Activated T-helper 17 cell treated with anti-CD3 and anti-CD28 coated beads, Interleukin-2, amount 50 U/mL, for 72 hours (primary cell): ENCODE measurements around the gene F13B. TPM values are rescaled to one million over a fixed set of nuclear protein-coding genes. Genes with fewer than 3 reads are reported as not detected.
"Not testable (repeated sequence)": the region's sequence is repeated elsewhere in the genome, so short reads cannot be mapped to it uniquely, and the experiment has no call there.

Source experiments
- ATAC-seq: fragments of 150-1000 bp; cut with Tn5 transposase; replicated peaks from 2 replicates; pipeline ENCODE4 v1.10.0; 2021; ENCODE audit warnings: mild to moderate bottlenecking, moderate library complexity
- H3K27ac Mint-ChIP-seq: one replicate; pipeline ENCODE4 v1.8.0; 2022; ENCODE audit warnings: mixed read lengths
- H3K27me3 Mint-ChIP-seq: one replicate; pipeline ENCODE4 v1.8.0; 2022; ENCODE audit warnings: mixed read lengths
- H3K36me3 Mint-ChIP-seq: one replicate; pipeline ENCODE4 v1.8.0; 2022; ENCODE audit warnings: low read depth, mild to moderate bottlenecking, mixed read lengths
- H3K4me1 Mint-ChIP-seq: one replicate; pipeline ENCODE4 v1.8.0; 2022; ENCODE audit warnings: mixed read lengths
- H3K4me3 Mint-ChIP-seq: one replicate; pipeline ENCODE4 v1.8.0; 2022; ENCODE audit warnings: mild to moderate bottlenecking, mixed read lengths
- H3K9me3 Mint-ChIP-seq: one replicate; pipeline ENCODE4 v1.8.0; 2022; ENCODE audit warnings: mixed read lengths
- total RNA-seq, 2 donors: library from RNA; stranded (reverse); gene quantifications; one replicate each; pipeline ENCODE4 v1.2.3, GENCODE V29; 2022

The F13B gene
- total RNA-seq, 2 donors from 2014 or later: 0.13 TPM; not detected in 1

GRCh38 chr1:197076585-197076984, 9.5 kb upstream of the F13B start:
- H3K27me3 Mint-ChIP-seq: peaks cover 2% of the 10 kb centered on the region
- ATAC-seq: no peak
- H3K4me1 Mint-ChIP-seq: no peaks in the 10 kb centered on the region
- peaks cover 8% of the 10 kb centered on the region for H3K9me3 Mint-ChIP-seq
- H3K36me3 Mint-ChIP-seq: no peaks in the 10 kb centered on the region
- H3K4me3 Mint-ChIP-seq: no peak overlapping the region
- H3K27ac Mint-ChIP-seq: no peak overlapping the region

GRCh38 chr1:197073978-197074377, 6.9 kb upstream of the F13B start:
- Mint-ChIP-seq H3K27ac (no peak overlapping the region), H3K36me3 (no peaks in the 10 kb centered on the region), H3K9me3 (no peaks in the 10 kb centered on the region), H3K4me3 (no peak overlapping the region), H3K4me1 (no peaks in the 10 kb centered on the region), H3K27me3 (peaks cover 3% of the 10 kb centered on the region)
- ATAC-seq: no peak

- no peak for ATAC-seq
- Mint-ChIP-seq H3K27me3 (peaks cover 6% of the 10 kb centered on the region), H3K4me1 (no peaks in the 10 kb centered on the region), H3K4me3 (no peak overlapping the region), H3K9me3 (no peaks in the 10 kb centered on the region), H3K36me3 (no peaks in the 10 kb centered on the region), H3K27ac (no peak overlapping the region)
Measured at GRCh38 chr1:197067457-197067818, 378 bp upstream of the F13B start.

- no peaks in the 10 kb centered on the region for H3K9me3 Mint-ChIP-seq
- ATAC-seq: no peak
- no peaks in the 10 kb centered on the region for H3K36me3 Mint-ChIP-seq
- peaks cover 10% of the 10 kb centered on the region for H3K27me3 Mint-ChIP-seq
- H3K4me1 Mint-ChIP-seq: no peaks in the 10 kb centered on the region
- H3K27ac Mint-ChIP-seq: no peak overlapping the region
- H3K4me3 Mint-ChIP-seq: no peak overlapping the region
Measured at GRCh38 chr1:197066277-197066676, 783 bp downstream of the F13B start.

GRCh38 chr1:197065559-197065958, 1.5 kb downstream of the F13B start:
- H3K27ac Mint-ChIP-seq: no peak overlapping the region
- H3K4me3 Mint-ChIP-seq: no peak overlapping the region
- H3K27me3 Mint-ChIP-seq: peaks cover 10% of the 10 kb centered on the region
- H3K9me3 Mint-ChIP-seq: no peaks in the 10 kb centered on the region
- H3K36me3 Mint-ChIP-seq: no peaks in the 10 kb centered on the region
- ATAC-seq: no peak
- H3K4me1 Mint-ChIP-seq: no peaks in the 10 kb centered on the region

- no peak for ATAC-seq
- Mint-ChIP-seq H3K36me3 (no peaks in the 10 kb centered on the region), H3K4me1 (no peaks in the 10 kb centered on the region), H3K4me3 (no peak overlapping the region), H3K27me3 (peaks cover 7% of the 10 kb centered on the region), H3K27ac (no peak overlapping the region), H3K9me3 (no peaks in the 10 kb centered on the region)
Measured at GRCh38 chr1:197063212-197063611, 3.8 kb downstream of the F13B start.

GRCh38 chr1:197062692-197063091, 4.4 kb downstream of the F13B start:
- H3K4me3 Mint-ChIP-seq: no peak overlapping the region
- H3K36me3 Mint-ChIP-seq: no peaks in the 10 kb centered on the region
- no peaks in the 10 kb centered on the region for H3K9me3 Mint-ChIP-seq
- H3K27me3 Mint-ChIP-seq: peaks cover 7% of the 10 kb centered on the region
- no peak overlapping the region for H3K27ac Mint-ChIP-seq
- no peaks in the 10 kb centered on the region for H3K4me1 Mint-ChIP-seq
- no peak for ATAC-seq

GRCh38 chr1:197049100-197049499, 18.0 kb downstream of the F13B start:
- Mint-ChIP-seq H3K4me3 (no peak overlapping the region), H3K27ac (no peak overlapping the region), H3K9me3 (peaks cover 4% of the 10 kb centered on the region), H3K36me3 (no peaks in the 10 kb centered on the region), H3K27me3 (peaks cover 4% of the 10 kb centered on the region), H3K4me1 (no peaks in the 10 kb centered on the region)
- no peak for ATAC-seq

GRCh38 chr1:197042676-197043341, 24.3 kb downstream of the F13B start:
- no peak overlapping the region for H3K4me3 Mint-ChIP-seq
- H3K36me3 Mint-ChIP-seq: no peaks in the 10 kb centered on the region
- peaks cover 9% of the 10 kb centered on the region for H3K27me3 Mint-ChIP-seq
- no peak overlapping the region for H3K27ac Mint-ChIP-seq
- ATAC-seq: no peak
- no peaks in the 10 kb centered on the region for H3K4me1 Mint-ChIP-seq
- peaks cover 4% of the 10 kb centered on the region for H3K9me3 Mint-ChIP-seq

GRCh38 chr1:197041486-197042353, 25.3 kb downstream of the F13B start:
- no peaks in the 10 kb centered on the region for H3K4me1 Mint-ChIP-seq
- ATAC-seq: no peak
- peaks cover 4% of the 10 kb centered on the region for H3K9me3 Mint-ChIP-seq
- peaks cover 10% of the 10 kb centered on the region for H3K27me3 Mint-ChIP-seq
- H3K27ac Mint-ChIP-seq: no peak overlapping the region
- no peak overlapping the region for H3K4me3 Mint-ChIP-seq
- H3K36me3 Mint-ChIP-seq: no peaks in the 10 kb centered on the region

GRCh38 chr1:197036861-197037260, 30.2 kb downstream of the F13B start:
- no peaks in the 10 kb centered on the region for H3K9me3 Mint-ChIP-seq
- no peaks in the 10 kb centered on the region for H3K36me3 Mint-ChIP-seq
- no peak for ATAC-seq
- H3K27me3 Mint-ChIP-seq: peaks cover 14% of the 10 kb centered on the region
- H3K4me3 Mint-ChIP-seq: no peak overlapping the region
- no peak overlapping the region for H3K27ac Mint-ChIP-seq
- no peaks in the 10 kb centered on the region for H3K4me1 Mint-ChIP-seq

- H3K36me3 Mint-ChIP-seq, ATAC-seq, H3K4me1 Mint-ChIP-seq, H3K9me3 Mint-ChIP-seq, H3K4me3 Mint-ChIP-seq, H3K27ac Mint-ChIP-seq: not testable (repeated sequence)
- peaks cover 14% of the 10 kb centered on the region for H3K27me3 Mint-ChIP-seq
Measured at GRCh38 chr1:197034631-197035339, 32.3 kb downstream of the F13B start.

- Mint-ChIP-seq H3K4me3 (no peak overlapping the region), H3K27me3 (peaks cover 3% of the 10 kb centered on the region), H3K4me1 (no peaks in the 10 kb centered on the region), H3K27ac (no peak overlapping the region), H3K9me3 (no peaks in the 10 kb centered on the region), H3K36me3 (no peaks in the 10 kb centered on the region)
- no peak for ATAC-seq
Measured at GRCh38 chr1:197029749-197030148, 37.3 kb downstream of the F13B start.

GRCh38 chr1:197027359-197027758, 39.7 kb downstream of the F13B start:
- Mint-ChIP-seq H3K4me1 (no peaks in the 10 kb centered on the region), H3K36me3 (no peaks in the 10 kb centered on the region), H3K9me3 (no peaks in the 10 kb centered on the region), H3K4me3 (no peak overlapping the region), H3K27ac (no peak overlapping the region), H3K27me3 (no peaks in the 10 kb centered on the region)
- ATAC-seq: no peak

- no peaks in the 10 kb centered on the region for H3K27me3 Mint-ChIP-seq
- H3K4me1 Mint-ChIP-seq: no peaks in the 10 kb centered on the region
- H3K36me3 Mint-ChIP-seq: no peaks in the 10 kb centered on the region
- no peaks in the 10 kb centered on the region for H3K9me3 Mint-ChIP-seq
- no peak overlapping the region for H3K27ac Mint-ChIP-seq
- no peak for ATAC-seq
- no peak overlapping the region for H3K4me3 Mint-ChIP-seq
Measured at GRCh38 chr1:197024460-197024859, 42.6 kb downstream of the F13B start.
